ENCODE measurements around the gene IL1B. TPM values are rescaled to one million over a fixed set of nuclear protein-coding genes. Genes with fewer than 3 reads are reported as not detected.

Gene IL1B
- total RNA-seq, 1 donor = 0.36 TPM

- peak overlapping the region; percentile 63 for H2AFZ ChIP-seq (ENCODE audit: low read length)
- no peak for DNase-seq (ENCODE audit: insufficient read length, low spot score, missing footprints)
- H3K27me3 ChIP-seq (ENCODE audit: insufficient read depth, low read length) = no peaks in the 10 kb centered on the region
- no peaks in the 10 kb centered on the region for H3K9me3 ChIP-seq (ENCODE audit: low read depth, low read length)
- TF ChIP-seq CTCF (IDR thresholded peaks at IDR 0.05; ENCODE audit: extremely low read depth, low read depth, low read length) = no peak
- no peaks in the 10 kb centered on the region for H3K79me2 ChIP-seq (ENCODE audit: insufficient read depth, low read length)
- H3K36me3 ChIP-seq (ENCODE audit: insufficient read depth, low read length) = no peaks in the 10 kb centered on the region
- H3K27ac ChIP-seq (ENCODE audit: low read depth, low read length) = peak overlapping the region; percentile 88
- no peak overlapping the region for H3K4me3 ChIP-seq (ENCODE audit: insufficient read depth, low read length)
- no peaks in the 10 kb centered on the region for H4K20me1 ChIP-seq (ENCODE audit: insufficient read depth, low read length)
- peaks cover 16% of the 10 kb centered on the region for H3K4me1 ChIP-seq (ENCODE audit: insufficient read depth, low read length)
- no peak overlapping the region for H3K4me2 ChIP-seq (ENCODE audit: insufficient read depth, low read length)
These were observed 43.1 kb downstream of the IL1B start for GRCh38 chr2:112793449-112793978.

- no peaks in the 10 kb centered on the region for H3K79me2 ChIP-seq (ENCODE audit: insufficient read depth, low read length)
These were observed 44.2 kb downstream of the IL1B start for GRCh38 chr2:112792419-112792818.

DNA sequence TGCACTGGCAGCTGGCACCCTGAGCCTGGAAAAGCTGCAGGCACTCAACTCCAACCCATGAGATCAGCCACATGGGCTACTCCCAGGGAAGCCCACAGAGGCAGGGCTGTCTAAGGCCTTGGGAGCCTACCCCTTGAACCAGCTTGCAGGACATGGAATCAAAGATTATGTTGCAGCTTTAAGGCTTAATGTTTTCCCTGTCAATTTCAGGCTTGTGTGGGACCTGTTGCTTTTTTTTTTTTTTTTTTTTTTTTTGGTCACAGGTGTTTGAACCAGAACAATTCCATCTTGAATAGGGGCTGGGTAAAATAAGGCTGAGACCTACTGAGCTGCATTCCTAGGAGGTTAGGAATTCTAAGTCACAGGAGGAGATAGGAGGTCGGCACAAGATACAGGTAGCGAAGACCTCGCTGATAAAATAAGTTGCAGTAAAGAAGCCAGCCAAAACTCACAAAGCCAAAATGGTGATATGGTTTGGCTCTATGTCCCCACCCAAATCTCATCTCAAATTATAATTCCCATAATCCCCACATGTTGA, 44.8 kb downstream of the IL1B start:
- Histone ChIP-seq H3K9me3 (ENCODE audit: low read depth, low read length) (no peaks in the 10 kb centered on the region), H3K79me2 (ENCODE audit: insufficient read depth, low read length) (no peaks in the 10 kb centered on the region), H3K27me3 (ENCODE audit: insufficient read depth, low read length) (no peaks in the 10 kb centered on the region), H3K36me3 (ENCODE audit: insufficient read depth, low read length) (no peaks in the 10 kb centered on the region), H2AFZ (ENCODE audit: low read length) (no peak overlapping the region), H3K27ac (ENCODE audit: low read depth, low read length) (no peak overlapping the region), H3K4me3 (ENCODE audit: insufficient read depth, low read length) (no peak overlapping the region), H3K4me1 (ENCODE audit: insufficient read depth, low read length) (peaks cover 16% of the 10 kb centered on the region), H3K4me2 (ENCODE audit: insufficient read depth, low read length) (no peak overlapping the region), H4K20me1 (ENCODE audit: insufficient read depth, low read length) (no peaks in the 10 kb centered on the region)
- DNase-seq (ENCODE audit: insufficient read length, low spot score, missing footprints) = no peak
- TF ChIP-seq CTCF (IDR thresholded peaks at IDR 0.05; ENCODE audit: extremely low read depth, low read depth, low read length) = no peak

More at GRCh38 chr2:112792419-112792818, 44.2 kb downstream of the IL1B start:
- TF ChIP-seq CTCF (IDR thresholded peaks at IDR 0.05; ENCODE audit: extremely low read depth, low read depth, low read length) = no peak
- Histone ChIP-seq H4K20me1 (ENCODE audit: insufficient read depth, low read length) (no peaks in the 10 kb centered on the region), H3K4me1 (ENCODE audit: insufficient read depth, low read length) (peaks cover 16% of the 10 kb centered on the region), H3K27ac (ENCODE audit: low read depth, low read length) (no peak overlapping the region), H3K9me3 (ENCODE audit: low read depth, low read length) (no peaks in the 10 kb centered on the region), H3K36me3 (ENCODE audit: insufficient read depth, low read length) (no peaks in the 10 kb centered on the region), H3K4me2 (ENCODE audit: insufficient read depth, low read length) (no peak overlapping the region), H2AFZ (ENCODE audit: low read length) (no peak overlapping the region), H3K4me3 (ENCODE audit: insufficient read depth, low read length) (no peak overlapping the region), H3K27me3 (ENCODE audit: insufficient read depth, low read length) (no peaks in the 10 kb centered on the region)
- DNase-seq (ENCODE audit: insufficient read length, low spot score, missing footprints) = no peak

DNA sequence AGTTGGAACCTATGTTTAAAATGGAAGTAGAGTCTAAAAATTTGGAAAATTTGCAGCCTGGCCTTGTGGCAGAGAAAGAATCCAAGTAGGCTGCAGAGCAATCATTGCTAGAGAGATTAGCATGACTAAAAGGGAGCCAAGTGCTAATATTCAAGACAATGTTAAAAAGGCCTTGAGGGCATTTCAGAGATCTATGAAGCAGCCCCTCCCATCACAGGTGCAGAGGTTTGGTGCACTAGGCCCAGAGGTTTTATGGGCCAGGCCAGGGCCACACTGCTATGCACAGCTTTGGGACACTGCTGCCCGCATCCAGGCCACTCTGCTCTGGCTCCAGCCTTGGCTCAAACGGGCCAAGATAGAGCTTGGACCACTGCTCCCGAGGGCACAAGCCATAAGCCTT, 45.6 kb downstream of the IL1B start:
- Histone ChIP-seq H4K20me1 (ENCODE audit: insufficient read depth, low read length) (no peaks in the 10 kb centered on the region), H2AFZ (ENCODE audit: low read length) (no peak overlapping the region), H3K27ac (ENCODE audit: low read depth, low read length) (no peak overlapping the region), H3K9me3 (ENCODE audit: low read depth, low read length) (no peaks in the 10 kb centered on the region), H3K79me2 (ENCODE audit: insufficient read depth, low read length) (no peaks in the 10 kb centered on the region), H3K4me2 (ENCODE audit: insufficient read depth, low read length) (no peak overlapping the region), H3K4me1 (ENCODE audit: insufficient read depth, low read length) (peaks cover 16% of the 10 kb centered on the region), H3K36me3 (ENCODE audit: insufficient read depth, low read length) (no peaks in the 10 kb centered on the region), H3K4me3 (ENCODE audit: insufficient read depth, low read length) (no peak overlapping the region), H3K27me3 (ENCODE audit: insufficient read depth, low read length) (no peaks in the 10 kb centered on the region)
- no peak for DNase-seq (ENCODE audit: insufficient read length, low spot score, missing footprints)
- no peak for TF ChIP-seq CTCF (IDR thresholded peaks at IDR 0.05; ENCODE audit: extremely low read depth, low read depth, low read length)
